Ishikawa (cell line): Measurements from ENCODE around the gene ZNF770.

Experiments
- CEBPB ChIP-seq: IDR thresholded peaks from 2 replicates; pipeline ENCODE4 v1.6.1; 2012
- CREB1 ChIP-seq: IDR thresholded peaks from 2 replicates; pipeline ENCODE4 v1.6.1; 2012; ENCODE audit warnings: low read depth
- EGR1 ChIP-seq: IDR thresholded peaks from 2 replicates; pipeline ENCODE4 v1.6.1; 2012
- EP300 ChIP-seq: IDR thresholded peaks from 2 replicates; pipeline ENCODE4 v1.6.1; 2012; ENCODE audit warnings: borderline replicate concordance
- FOXM1 ChIP-seq: IDR thresholded peaks from 2 replicates; pipeline ENCODE4 v1.6.1; 2012; ENCODE audit warnings: low read depth, borderline replicate concordance
- NFIC ChIP-seq: IDR thresholded peaks from 2 replicates; pipeline ENCODE4 v1.6.1; 2012
- RAD21 ChIP-seq: IDR thresholded peaks from 2 replicates; pipeline ENCODE4 v1.6.1; 2012; ENCODE audit warnings: low read depth
- TAF1 ChIP-seq: IDR thresholded peaks from 2 replicates; pipeline ENCODE4 v1.6.1; 2012; ENCODE audit warnings: low read depth, mild to moderate bottlenecking
- TCF12 ChIP-seq: IDR thresholded peaks from 2 replicates; pipeline ENCODE4 v1.6.1; 2012; ENCODE audit warnings: low read depth
- TEAD4 ChIP-seq: IDR thresholded peaks from 2 replicates; pipeline ENCODE4 v1.6.1; 2012
- YY1 ChIP-seq: IDR thresholded peaks from 2 replicates; pipeline ENCODE4 v1.6.1; 2012; ENCODE audit warnings: low read depth
- ZBTB7A ChIP-seq: IDR thresholded peaks from 2 replicates; pipeline ENCODE4 v1.6.1; 2012; ENCODE audit warnings: low read depth
- TF ChIP-seq, protein P1 (sequence below): IDR thresholded peaks from 2 replicates; pipeline ENCODE4 v1.6.1; 2012
- TF ChIP-seq, protein P2 (sequence below): IDR thresholded peaks from 2 replicates; pipeline ENCODE4 v1.6.1; 2012; ENCODE audit warnings: low read depth, mild to moderate bottlenecking
- TF ChIP-seq, protein P3 (sequence below): IDR thresholded peaks from 2 replicates; pipeline ENCODE4 v1.6.1; 2012

ZNF770 gene

DNA sequence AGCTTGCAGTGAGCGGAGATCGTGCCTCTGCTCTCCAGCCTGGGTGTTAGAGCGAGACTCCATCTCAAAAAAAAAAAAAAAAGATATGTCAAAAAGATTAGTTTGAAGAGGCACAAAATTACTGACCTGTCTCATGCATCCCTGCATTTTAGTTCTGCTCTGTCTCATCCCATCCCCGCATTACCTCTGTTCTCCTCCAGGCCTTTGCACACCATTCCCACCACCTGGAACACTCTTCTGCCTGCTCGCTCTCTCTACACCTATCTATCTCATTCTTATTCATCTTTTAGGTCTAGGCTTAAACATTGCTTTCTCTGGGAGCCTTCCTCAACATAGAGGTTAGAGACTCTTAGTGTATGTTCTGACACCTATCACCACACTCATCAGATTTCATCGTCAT, 32.9 kb upstream of the ZNF770 start:
- TF ChIP-seq, protein P1, sequence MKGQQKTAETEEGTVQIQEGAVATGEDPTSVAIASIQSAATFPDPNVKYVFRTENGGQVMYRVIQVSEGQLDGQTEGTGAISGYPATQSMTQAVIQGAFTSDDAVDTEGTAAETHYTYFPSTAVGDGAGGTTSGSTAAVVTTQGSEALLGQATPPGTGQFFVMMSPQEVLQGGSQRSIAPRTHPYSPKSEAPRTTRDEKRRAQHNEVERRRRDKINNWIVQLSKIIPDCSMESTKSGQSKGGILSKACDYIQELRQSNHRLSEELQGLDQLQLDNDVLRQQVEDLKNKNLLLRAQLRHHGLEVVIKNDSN = no peak
- no peak for TF ChIP-seq RAD21

DNA sequence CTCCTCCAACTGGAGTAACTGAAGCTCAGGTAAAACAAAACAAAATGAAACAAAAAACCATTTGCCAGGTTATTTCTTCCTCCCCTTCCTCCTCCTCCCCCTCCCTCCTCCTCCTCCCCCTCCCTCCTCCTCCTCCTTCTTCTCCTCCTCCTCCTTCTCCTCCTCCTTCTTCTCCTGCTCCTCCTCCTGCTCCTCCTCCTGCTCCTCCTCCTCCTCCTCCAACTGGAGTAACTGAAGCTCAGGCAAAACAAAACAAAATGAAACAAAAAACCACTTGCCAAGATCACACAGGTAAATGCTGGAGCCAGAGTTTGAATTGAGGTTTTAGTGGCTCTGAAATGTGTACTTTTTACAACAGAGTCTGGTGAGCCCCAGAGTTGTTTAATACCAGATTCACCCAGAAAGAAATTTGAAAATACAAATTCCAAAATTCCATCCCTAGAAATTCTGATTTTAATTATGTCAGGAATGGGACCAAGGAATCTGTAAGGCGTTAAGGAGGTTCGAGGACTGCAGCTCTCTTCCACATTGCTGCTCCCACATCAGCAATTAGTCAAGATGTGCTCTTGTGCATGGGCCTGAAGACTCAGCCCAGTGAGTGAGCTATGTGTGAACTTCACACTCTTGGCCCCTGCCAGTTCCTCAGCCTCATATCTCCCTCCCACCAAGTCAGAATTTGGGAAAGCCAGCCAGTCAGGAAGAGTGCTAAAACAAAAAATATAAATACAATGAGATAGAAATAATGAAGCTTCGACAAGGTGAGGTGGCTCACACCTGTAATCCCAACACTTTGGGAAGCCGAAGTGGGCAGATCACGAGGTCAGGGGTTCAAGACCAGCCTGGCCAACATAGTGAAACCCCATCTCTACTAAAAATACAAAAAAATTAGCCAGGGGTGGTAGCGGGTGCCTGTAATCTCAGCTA, 31.6 kb upstream of the ZNF770 start:
- no peak for TF ChIP-seq EP300
- TF ChIP-seq YY1 = no peak
- no peak for TF ChIP-seq TAF1
- TF ChIP-seq FOXM1 = no peak
- no peak for TF ChIP-seq ZBTB7A
- TF ChIP-seq NFIC = no peak
- TF ChIP-seq, protein P2, sequence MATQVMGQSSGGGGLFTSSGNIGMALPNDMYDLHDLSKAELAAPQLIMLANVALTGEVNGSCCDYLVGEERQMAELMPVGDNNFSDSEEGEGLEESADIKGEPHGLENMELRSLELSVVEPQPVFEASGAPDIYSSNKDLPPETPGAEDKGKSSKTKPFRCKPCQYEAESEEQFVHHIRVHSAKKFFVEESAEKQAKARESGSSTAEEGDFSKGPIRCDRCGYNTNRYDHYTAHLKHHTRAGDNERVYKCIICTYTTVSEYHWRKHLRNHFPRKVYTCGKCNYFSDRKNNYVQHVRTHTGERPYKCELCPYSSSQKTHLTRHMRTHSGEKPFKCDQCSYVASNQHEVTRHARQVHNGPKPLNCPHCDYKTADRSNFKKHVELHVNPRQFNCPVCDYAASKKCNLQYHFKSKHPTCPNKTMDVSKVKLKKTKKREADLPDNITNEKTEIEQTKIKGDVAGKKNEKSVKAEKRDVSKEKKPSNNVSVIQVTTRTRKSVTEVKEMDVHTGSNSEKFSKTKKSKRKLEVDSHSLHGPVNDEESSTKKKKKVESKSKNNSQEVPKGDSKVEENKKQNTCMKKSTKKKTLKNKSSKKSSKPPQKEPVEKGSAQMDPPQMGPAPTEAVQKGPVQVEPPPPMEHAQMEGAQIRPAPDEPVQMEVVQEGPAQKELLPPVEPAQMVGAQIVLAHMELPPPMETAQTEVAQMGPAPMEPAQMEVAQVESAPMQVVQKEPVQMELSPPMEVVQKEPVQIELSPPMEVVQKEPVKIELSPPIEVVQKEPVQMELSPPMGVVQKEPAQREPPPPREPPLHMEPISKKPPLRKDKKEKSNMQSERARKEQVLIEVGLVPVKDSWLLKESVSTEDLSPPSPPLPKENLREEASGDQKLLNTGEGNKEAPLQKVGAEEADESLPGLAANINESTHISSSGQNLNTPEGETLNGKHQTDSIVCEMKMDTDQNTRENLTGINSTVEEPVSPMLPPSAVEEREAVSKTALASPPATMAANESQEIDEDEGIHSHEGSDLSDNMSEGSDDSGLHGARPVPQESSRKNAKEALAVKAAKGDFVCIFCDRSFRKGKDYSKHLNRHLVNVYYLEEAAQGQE = no peak
- TF ChIP-seq RAD21 = no peak
- TF ChIP-seq TCF12 = no peak
- TF ChIP-seq TEAD4 = no peak
- TF ChIP-seq CEBPB = no peak
- TF ChIP-seq, protein P3, sequence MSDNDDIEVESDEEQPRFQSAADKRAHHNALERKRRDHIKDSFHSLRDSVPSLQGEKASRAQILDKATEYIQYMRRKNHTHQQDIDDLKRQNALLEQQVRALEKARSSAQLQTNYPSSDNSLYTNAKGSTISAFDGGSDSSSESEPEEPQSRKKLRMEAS = no peak
- TF ChIP-seq, protein P1 = no peak
- TF ChIP-seq CREB1 = no peak
- no peak for TF ChIP-seq EGR1

DNA sequence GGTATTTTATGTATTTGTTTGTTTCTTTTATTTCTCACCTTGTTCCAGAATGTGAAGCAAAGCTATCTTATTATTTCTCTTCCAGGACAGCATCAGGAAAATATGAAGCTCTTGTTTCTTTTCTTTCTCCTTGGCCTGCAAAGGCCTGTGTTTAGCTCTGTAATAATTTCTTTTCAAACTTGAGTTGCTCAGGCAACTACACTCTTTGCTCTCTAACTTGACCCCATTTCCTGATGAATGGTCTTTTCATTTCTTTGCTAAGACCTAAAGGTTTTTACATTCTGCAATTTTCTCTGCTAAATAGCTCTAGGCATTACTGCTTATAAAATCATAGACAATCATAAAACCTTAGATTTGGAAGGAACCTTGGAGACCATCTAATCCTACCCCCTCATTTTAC, 26.2 kb upstream of the ZNF770 start:
- TF ChIP-seq EP300 (no peak), FOXM1 (no peak), CREB1 (no peak), NFIC (no peak), TAF1 (no peak), CEBPB (no peak), ZBTB7A (no peak), TCF12 (no peak), YY1 (no peak), RAD21 (no peak), TEAD4 (no peak), EGR1 (no peak)
- TF ChIP-seq, protein P3 = no peak
- TF ChIP-seq, protein P2 = no peak
- TF ChIP-seq, protein P1 = no peak

DNA sequence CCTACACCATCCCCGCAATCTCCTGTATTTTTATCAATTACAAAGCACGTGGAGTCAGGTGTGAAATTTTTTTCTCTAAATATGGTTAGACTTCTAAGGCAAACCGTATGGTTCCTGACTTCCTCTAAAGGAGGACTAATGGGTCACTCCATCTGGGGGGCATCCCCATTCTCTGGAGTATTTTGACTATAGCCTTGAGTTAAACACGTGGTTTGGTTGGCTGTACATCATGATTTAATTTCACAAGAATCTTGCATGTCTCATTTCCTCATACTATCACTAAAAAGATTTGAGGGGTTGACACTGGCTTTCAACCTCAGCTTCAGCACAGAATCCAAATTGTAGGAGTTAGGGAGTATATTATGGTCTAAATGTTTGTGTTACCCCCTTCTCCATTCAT, 25.3 kb upstream of the ZNF770 start:
- TF ChIP-seq CEBPB (no peak), ZBTB7A (no peak), RAD21 (no peak), TEAD4 (no peak), EP300 (no peak), TCF12 (no peak), NFIC (no peak), FOXM1 (no peak), TAF1 (no peak), EGR1 (no peak), CREB1 (no peak), YY1 (no peak)
- TF ChIP-seq, protein P2 = no peak
- TF ChIP-seq, protein P1 = no peak
- TF ChIP-seq, protein P3 = no peak
